Lung (tissue), 12 donors: ENCODE data around the gene OOSP4B. TPM values are rescaled to one million over a fixed set of nuclear protein-coding genes. Genes with fewer than 3 reads are reported as not detected.
"Not testable (repeated sequence)": the region's sequence is repeated elsewhere in the genome, so short reads cannot be mapped to it uniquely, and the experiment has no call there.

Experiments
- ATAC-seq: fragments of 200-7000 bp; cut with Tn5 transposase; one replicate; pipeline ENCODE4 v1.9.1; 2020; ENCODE audit warnings: moderate number of reproducible peaks; ENCODE audit not compliant: insufficient read depth, low FRiP score
- DNase-seq, 3 donors: peaks; one replicate each; pipeline ENCODE4 v3.0.0-alpha.2; 2013 to 2017
- H3K27ac ChIP-seq, 2 donors: one replicate each; pipeline ENCODE4 v1.5.1; 2013; ENCODE audit warnings: mild to moderate bottlenecking in 2 of 2, moderate library complexity in 2 of 2, control low read depth in 1 of 2, inconsistent platforms in 1 of 2, low read depth in 1 of 2, low read length in 1 of 2
- H3K27me3 ChIP-seq, 3 donors: one replicate each; pipeline ENCODE4 v1.5.1; 2013; ENCODE audit warnings: low read length in 2 of 3; ENCODE audit not compliant: control insufficient read depth in 3 of 3, insufficient read depth in 3 of 3
- H3K36me3 ChIP-seq, 4 donors: one replicate each; pipeline ENCODE4 v1.5.1; 2013; ENCODE audit warnings: low read length in 4 of 4, mild to moderate bottlenecking in 1 of 4, moderate library complexity in 1 of 4; ENCODE audit not compliant: control insufficient read depth in 4 of 4, insufficient read depth in 4 of 4
- H3K4me1 ChIP-seq, 5 donors: one replicate each; pipeline ENCODE4 v1.5.1; 2013; ENCODE audit warnings: low read length in 5 of 5, mild to moderate bottlenecking in 2 of 5, moderate library complexity in 1 of 5; ENCODE audit not compliant: control insufficient read depth in 5 of 5, insufficient read depth in 5 of 5
- H3K4me3 ChIP-seq: one replicate; pipeline ENCODE4 v1.5.1; 2013; ENCODE audit warnings: mild to moderate bottlenecking, control low read depth, moderate library complexity
- H3K9ac ChIP-seq, 2 donors: one replicate each; pipeline ENCODE4 v1.5.1; 2013; ENCODE audit warnings: low read length in 2 of 2, control low read depth in 1 of 2; ENCODE audit not compliant: insufficient read depth in 1 of 2
- H3K9me3 ChIP-seq, 4 donors: one replicate each; pipeline ENCODE4 v1.5.1; 2013; ENCODE audit warnings: low read length in 3 of 4, mild to moderate bottlenecking in 1 of 4, moderate library complexity in 1 of 4; ENCODE audit not compliant: control insufficient read depth in 4 of 4, insufficient read depth in 3 of 4
- whole genome bisulfite sequencing, 2 donors: extraction: QIAGEN DNeasy Blood & Tissue Kit; methylation state at CpG; one replicate each; pipeline ENCODE4 v1.1.7; 2013; 5-methylcytosine and 5-hydroxymethylcytosine counted together
- polyA plus RNA-seq, 2 donors: library from polyadenylated mRNA; stranded (reverse); fragments of 200-250 nt; gene quantifications; one replicate each; pipeline ENCODE4 v1.2.1, GENCODE V29; 2013
- total RNA-seq, 2 donors: library from RNA; depleted of rRNA in 1 of 2; stranded (reverse); fragments of >200 nt in 1 of 2; gene quantifications; one replicate each; pipeline ENCODE4 v1.2.1, GENCODE V29; 2014 to 2021
- TF ChIP-seq, protein P1 (sequence below): IDR thresholded peaks from 2 replicates; pipeline ENCODE4 v1.5.1; 2012; ENCODE audit warnings: mild to moderate bottlenecking; ENCODE audit errors: control extremely low read depth, extremely low read depth
- donor health status: control.
- donor health status: control.
- donor health status: Bipolar disorder and iron deficiency.
- donor health status: healthy.
- donor health status: DM: yes; HTN: yes; CAD: no.

The OOSP4B gene
- total and polyA plus RNA-seq, 4 donors, result not detected

DNA sequence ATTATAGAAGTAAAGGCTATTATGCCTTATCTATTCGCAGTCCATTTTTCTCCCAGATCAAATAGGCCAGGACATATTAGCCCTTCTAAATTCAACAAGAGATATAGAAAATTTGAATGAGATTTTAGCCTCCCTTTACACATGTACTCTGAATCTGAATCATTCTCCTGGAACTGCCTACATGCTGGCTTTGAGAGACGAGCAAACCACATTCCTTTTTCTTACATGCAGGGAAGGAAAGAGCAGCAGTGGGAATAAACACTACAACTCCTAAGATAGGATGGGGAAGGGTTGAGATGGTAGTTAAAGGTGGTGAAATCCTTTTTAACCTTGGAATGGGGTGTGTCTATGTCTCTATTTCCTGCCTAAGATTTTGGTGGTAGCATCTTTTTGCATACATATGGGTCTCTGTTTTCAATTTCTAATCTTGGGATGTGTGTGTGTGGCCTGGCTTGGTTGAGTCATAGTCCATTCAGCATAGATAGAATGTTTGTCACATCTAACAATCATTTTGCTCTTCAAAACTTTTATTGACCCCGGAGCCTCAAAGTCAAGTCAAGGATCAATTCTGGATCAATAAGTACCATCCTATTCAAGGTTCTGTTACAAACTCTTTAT is 12.1 kb downstream of the OOSP4B start:
- no peaks in the 10 kb centered on the region for H3K27me3 ChIP-seq
- WGBS, 2 donors, result 78 to 88% methylated on average over 3 of the region's 3 CpGs
- no peaks in the 10 kb centered on the region for H3K4me1 ChIP-seq
- peaks cover 0 to 2% (median 0%) of the 10 kb centered on the region in 4 donors for H3K9me3 ChIP-seq
- H3K27ac ChIP-seq, result no peak overlapping the region
- H3K4me3 ChIP-seq, result no peak overlapping the region
- TF ChIP-seq, protein P1, sequence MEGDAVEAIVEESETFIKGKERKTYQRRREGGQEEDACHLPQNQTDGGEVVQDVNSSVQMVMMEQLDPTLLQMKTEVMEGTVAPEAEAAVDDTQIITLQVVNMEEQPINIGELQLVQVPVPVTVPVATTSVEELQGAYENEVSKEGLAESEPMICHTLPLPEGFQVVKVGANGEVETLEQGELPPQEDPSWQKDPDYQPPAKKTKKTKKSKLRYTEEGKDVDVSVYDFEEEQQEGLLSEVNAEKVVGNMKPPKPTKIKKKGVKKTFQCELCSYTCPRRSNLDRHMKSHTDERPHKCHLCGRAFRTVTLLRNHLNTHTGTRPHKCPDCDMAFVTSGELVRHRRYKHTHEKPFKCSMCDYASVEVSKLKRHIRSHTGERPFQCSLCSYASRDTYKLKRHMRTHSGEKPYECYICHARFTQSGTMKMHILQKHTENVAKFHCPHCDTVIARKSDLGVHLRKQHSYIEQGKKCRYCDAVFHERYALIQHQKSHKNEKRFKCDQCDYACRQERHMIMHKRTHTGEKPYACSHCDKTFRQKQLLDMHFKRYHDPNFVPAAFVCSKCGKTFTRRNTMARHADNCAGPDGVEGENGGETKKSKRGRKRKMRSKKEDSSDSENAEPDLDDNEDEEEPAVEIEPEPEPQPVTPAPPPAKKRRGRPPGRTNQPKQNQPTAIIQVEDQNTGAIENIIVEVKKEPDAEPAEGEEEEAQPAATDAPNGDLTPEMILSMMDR, result no peak
- DNase-seq (no peak), ATAC-seq (no peak)
- H3K9ac ChIP-seq, result no peak overlapping the region
- H3K36me3 ChIP-seq, result no peaks in the 10 kb centered on the region

DNA sequence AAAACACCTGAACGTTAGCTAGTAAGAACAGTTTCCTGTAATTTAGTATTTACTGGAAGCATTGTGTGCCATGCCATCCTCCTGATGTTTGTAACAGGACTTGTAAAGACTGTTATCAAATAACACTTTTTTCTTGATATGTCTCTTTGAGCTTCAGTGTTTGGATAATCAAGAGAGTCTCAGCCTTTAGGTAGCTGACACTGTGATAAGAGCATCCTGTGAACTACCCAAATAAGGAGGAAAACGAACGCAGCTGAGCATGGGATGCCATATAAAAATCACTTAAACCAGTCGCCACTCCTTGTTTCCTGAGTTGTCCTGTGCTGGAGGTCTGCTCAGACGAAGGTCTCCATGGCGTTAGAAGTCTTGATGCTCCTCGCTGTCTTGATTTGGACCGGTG is 23.1 kb downstream of the OOSP4B start, which contains the start of gene OOSP2:
Gene OOSP2, plus strand, starts transcription at position 301 of the 400 bp plus-strand sequence. Its CDS starts 51 bp downstream, at position 352.
- Histone ChIP-seq H3K9ac (no peak within 1 kb of the TSS), H3K4me1 (no peaks in the 10 kb centered on the region), H3K27me3 (no peaks in the 10 kb centered on the region), H3K9me3 (no peaks in the 10 kb centered on the region), H3K27ac (no peak within 1 kb of the TSS), H3K4me3 (no peak within 1 kb of the TSS), H3K36me3 (no peaks in the 10 kb centered on the region)
- DNase-seq, result no peak
- 86 to 89% methylated on average over 8 of the region's 8 CpGs for WGBS, 2 donors
- no peak for ATAC-seq
- TF ChIP-seq, protein P1, result no peak

DNA sequence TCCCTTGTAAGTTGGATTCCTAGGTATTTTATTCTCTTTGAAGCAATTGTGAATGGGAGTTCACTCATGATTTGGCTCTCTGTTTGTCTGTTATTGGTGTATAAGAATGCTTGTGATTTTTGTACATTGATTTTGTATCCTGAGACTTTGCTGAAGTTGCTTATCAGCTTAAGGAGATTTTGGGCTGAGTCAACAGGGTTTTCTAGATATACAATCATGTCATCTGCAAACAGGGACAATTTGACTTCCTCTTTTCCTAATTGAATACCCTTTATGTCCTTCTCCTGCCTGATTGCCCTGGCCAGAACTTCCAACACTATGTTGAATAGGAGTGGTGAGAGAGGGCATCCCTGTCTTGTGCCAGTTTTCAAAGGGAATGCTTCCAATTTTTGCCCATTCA is 33.4 kb downstream of the OOSP4B start:
- H3K9ac ChIP-seq, H3K36me3 ChIP-seq, DNase-seq, ATAC-seq, H3K27ac ChIP-seq, H3K4me3 ChIP-seq, H3K4me1 ChIP-seq, H3K27me3 ChIP-seq, H3K9me3 ChIP-seq: not testable (repeated sequence)

DNA sequence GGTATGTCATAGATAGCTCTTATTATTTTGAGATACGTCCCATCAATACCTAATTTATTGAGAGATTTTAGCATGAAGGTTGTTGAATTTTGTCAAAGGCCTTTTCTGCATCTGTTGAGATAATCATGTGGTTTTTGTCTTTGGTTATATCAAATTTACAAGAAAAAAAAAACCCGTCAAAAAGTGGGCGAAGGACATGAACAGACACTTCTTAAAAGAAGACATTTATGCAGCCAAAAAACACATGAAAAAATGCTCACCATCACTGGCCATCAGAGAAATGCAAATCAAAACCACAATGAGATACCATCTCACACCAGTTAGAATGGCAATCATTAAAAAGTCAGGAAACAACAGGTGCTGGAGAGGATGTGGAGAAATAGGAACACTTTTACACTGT is 33.9 kb downstream of the OOSP4B start:
- H3K27me3 ChIP-seq, H3K9me3 ChIP-seq, H3K27ac ChIP-seq, H3K4me1 ChIP-seq, H3K4me3 ChIP-seq, H3K9ac ChIP-seq, H3K36me3 ChIP-seq, ATAC-seq, DNase-seq: not testable (repeated sequence)
- WGBS, 2 donors, result 43 to 83% methylated on average over 3 of the region's 3 CpGs
